Posterior cingulate gyrus (tissue), 11 donors: ENCODE data around the gene RPL21.
"Not testable (repeated sequence)": the region's sequence is repeated elsewhere in the genome, so short reads cannot be mapped to it uniquely, and the experiment has no call there.

ENCODE experiments used
- DNase-seq, 10 donors: peaks; one replicate each; pipeline versions ENCODE4 v3.0.0 to v3.0.0-alpha.2; 2020 to 2021; ENCODE audit warnings: mixed read lengths in 3 of 10
- intact Hi-C: fragments of 100-400 bp; cut with DNase I; formaldehyde crosslinking; loops from one replicate; pipeline ENCODE4 v1.15.1; 2023

RPL21 gene

DNA sequence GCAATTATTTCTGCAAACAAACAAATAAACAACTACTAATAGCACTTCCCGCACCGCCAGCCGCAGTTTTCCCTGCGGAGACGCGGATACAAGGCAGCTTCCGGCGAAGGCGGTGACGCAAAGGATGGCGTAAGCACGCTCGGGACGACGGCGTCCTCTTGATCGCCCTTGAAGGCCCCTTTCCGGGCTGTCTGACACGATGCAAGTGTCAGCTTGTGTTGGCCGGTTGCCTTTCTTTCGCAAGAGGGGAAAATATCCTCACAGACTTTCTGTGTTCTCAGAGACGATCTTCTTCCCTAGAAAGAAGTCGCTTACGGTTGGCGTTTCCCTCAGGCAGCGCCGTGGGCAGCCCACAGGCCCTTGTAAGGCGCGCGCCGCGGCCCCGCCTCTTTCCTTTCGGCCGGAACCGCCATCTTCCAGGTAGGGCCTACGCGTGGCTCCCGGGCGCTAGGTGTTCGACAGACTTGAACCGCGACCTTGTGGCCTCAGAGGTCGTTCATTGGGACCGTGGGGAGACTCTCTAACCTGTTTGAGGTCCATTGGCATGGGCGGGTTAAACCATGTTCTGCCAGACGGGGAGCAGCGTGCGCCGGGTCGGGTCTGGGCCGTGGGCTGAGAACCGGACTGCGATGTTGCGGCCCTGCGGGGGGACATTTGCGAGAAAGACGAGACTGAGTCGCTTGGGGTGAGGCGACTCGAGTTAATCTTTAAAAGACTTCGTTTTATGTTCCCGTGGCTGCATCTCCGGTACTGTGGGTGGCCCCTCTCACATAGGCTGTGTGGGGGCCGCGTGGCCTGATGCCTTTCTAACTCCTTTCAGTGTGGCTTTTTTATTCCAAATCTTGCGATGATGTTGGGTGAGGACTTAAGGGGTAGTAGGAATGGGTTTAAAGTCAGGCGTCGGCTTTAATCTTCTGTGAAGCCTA lies at the start of gene RPL21:
Gene RPL21 (plus strand): TSS at position 393 of the 926 bp plus-strand sequence. CDS start 2,219 bp downstream, outside the sequence.
- peak; percentile 88 to 99 (median 96) for DNase-seq
- intact Hi-C loops, result loop anchor here (2.0 to 5.0 kb wide), 2 partner anchors 19 to 79 kb away; partner anchors contain the start of genes RASL11A and USP12

DNA sequence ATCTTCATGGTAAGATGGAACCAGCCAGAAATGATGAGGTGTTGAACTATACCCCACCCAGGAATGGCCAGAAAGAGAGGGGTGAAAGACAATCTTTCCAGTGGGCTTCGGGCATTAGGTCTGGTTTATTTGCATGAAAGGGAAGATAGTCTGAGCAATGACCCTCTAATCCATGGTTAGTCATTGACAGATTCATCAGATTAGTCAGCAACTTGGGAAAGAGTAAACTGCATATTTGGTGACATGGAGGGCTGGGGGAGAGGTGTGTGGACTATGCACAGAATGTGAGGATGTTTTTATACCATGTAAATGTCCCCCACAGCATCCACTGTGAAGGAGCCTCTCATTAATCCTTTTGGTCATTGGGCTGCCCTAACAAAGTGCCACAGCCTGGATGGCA lies 49.7 kb upstream of the RPL21 start:
- no peak for DNase-seq
- intact Hi-C loops, result no loop called here

DNA sequence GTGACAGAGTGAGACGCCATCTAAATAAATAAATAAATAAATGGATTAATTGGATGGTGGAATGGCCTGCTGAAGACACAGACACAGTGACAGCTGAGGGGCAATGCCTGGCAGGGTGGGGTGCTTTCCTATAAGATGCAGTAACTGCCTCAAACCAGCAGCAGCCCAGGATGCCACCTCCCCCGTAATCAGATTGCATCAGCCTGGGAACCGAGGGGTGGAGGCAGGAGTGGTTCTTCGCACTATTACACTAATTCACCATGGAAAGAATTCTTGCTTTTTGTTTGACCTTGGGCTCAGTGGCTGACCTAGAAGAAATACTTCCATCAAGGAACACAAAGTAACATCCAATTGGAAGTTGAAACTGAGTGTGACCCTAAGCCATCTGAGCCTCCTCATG lies 48.2 kb upstream of the RPL21 start:
- intact Hi-C loops, result no loop called here
- no peak for DNase-seq

DNA sequence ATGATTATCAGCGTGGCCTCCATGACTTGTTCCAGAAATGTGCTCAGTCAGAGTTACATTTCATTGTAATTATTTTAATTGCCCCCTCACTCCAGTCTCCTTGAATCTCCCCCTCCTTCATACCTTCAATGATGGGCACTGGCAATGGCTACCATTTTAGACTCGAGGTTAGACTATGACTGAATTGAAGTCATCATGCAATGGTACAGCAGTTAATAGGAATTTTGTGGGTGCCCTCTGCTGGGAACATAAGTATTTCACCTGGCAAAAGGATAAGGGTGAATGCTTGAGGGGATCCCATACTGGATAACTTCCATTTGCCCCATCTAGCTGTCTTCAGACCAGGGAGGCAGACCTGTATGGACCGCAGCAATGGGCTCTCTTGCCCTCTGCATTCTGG lies 47.5 kb upstream of the RPL21 start:
- intact Hi-C loops, result no loop called here
- DNase-seq, result no peak

DNA sequence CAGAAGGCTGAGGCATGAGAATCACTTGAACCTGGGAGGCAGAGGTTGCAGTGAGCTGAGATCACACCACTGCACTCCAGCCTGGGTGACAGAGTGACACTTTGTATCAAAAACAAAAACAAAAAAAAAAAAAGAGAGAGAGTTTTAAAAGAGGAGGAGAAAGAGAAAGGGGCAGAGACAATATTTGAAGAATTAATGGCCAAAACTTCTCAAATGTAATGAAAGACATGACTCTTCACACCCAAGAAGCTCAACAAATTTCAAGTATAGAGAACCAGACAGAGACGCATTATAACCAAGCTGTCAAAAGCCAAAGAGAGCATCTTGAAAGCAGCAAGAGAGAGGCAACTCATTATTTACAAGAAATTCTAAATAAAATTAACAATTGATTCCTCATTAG lies 42.8 kb upstream of the RPL21 start:
- intact Hi-C loops, result no loop called here
- no peak for DNase-seq

DNA sequence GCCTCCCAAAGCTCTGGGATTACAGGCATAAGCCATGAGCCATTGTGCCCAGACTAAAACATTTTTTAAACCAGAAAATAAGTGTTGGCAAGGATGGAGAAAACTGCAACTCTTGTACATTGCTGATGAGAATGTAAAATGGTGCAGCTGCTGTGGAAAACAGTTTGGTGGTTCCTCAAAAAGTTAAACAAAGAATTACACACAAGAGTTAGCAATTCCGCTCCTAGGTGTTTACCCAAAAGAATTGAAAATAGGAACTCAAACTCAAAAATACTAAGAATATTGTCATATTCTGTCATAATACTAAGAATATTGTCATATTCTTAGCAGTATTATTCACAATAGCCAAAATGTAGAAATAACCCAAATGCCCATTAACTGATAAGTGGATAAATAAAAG lies 40.1 kb upstream of the RPL21 start:
- no peak for DNase-seq
- intact Hi-C loops, result no loop called here

DNA sequence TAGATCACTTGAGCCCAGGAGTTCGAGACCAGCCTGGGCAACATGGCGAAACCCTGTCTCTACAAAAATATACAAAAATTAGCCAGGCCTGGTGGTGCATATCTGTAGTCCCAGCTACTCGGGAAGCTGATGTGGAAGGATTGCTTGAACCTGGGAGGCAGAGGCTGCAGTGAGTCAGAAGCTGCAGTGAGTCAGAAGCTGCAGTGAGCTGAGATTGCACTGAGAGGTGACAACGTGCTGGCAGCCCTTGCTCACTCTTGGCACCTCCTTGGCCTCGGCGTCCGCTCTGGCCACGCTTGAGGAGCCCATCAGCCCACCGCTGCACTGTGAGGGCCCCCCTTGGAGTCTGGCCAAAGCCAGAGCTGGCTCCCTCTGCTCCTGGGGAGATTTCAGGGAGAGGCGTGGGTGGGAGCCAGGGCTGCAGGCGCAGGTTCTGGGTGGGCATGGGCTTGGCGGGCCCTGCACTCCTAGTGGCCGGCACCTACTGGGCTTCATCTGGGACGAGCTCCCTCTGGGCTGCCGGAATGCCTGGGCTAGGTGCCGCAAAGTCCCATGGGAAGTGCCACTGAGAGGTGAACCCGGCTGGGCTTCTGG lies 39.5 kb upstream of the RPL21 start:
- DNase-seq, result peak in 1 of 10 donors; percentile 82

DNA sequence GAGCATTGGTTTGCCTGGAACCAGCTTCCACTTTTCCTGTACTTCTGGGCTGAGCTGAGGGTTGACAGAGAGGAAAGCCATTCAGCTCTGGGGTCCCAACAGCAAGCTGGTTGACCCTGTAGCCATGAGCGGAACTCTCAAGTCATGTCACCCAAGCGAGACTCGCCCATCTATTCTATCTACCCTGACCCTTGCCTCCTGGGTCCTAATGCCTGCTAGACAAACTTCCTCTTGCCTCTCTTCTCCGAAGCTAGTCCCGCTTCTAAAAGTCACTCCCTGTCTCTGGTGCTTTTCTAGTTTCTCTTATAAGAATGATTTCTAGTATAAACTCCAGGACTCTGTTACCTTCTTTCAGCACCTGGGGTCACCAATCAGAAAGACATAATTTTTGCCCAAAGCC lies 38.0 kb upstream of the RPL21 start:
- intact Hi-C loops, result not testable (repeated sequence)

More for the DNA sequence above, 39.5 kb upstream of the RPL21 start:
- intact Hi-C loops, result no loop called here

DNA sequence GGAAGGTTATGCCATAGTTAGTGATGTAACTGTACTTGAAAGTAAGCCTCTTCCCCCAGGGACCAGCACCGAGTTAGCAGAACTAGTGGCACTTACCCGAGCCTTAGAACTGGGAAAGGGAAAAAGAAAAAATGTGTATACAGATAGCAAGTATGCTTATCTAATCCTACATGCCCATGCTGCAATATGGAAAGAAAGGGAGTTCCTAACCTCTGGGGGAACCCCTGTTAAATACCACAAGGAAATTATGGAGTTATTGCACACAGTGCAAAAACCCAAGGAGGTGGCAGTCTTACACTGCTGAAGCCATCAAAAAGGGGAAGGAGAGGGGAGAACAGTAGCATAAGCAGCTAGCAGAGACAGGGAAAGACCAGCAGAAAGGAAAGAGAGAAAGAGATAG lies 33.6 kb upstream of the RPL21 start:
- DNase-seq, intact Hi-C loops: not testable (repeated sequence)

More for the DNA sequence above, 38.0 kb upstream of the RPL21 start:
- DNase-seq, result not testable (repeated sequence)

DNA sequence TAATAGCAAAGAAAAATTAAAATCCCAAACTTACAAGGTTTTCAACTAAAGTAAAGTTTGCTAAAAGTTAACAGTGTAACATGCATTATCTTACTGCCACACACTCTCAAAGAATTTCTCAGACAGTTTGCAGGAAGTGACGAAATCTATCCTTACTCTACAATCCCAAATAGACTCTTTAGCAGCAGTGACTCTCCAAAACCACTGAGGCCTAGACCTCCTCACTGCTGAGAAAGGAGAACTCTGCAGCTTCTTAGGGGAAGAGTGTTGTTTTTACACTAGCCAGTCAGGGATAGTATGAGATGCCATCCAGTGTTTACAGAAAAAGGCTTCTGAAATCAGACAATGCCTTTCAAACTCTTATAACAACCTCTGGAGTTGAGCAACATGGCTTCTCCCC lies 32.5 kb upstream of the RPL21 start:
- DNase-seq, intact Hi-C loops: not testable (repeated sequence)

DNA sequence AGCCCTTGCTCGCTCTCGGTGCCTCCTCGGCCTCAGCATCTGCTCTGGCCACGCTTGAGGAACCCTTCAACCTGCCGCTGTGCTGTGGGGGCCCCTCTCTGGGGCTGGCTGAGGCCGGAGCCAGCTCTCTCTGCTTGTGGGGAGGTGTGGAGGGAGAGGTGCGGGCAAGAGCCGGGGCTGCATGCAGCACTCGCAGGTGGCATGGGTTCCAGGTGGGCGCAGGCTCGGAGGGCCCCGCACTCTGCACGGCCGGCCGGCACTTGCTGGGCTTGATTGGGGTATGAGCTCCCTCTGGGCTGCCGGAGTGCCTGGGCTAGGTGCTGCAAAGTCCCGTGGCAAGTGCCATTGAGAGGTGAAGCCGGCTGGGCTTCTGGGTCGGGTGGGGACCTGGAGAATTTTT lies 31.7 kb upstream of the RPL21 start:
- DNase-seq, result no peak
- intact Hi-C loops, result no loop called here

DNA sequence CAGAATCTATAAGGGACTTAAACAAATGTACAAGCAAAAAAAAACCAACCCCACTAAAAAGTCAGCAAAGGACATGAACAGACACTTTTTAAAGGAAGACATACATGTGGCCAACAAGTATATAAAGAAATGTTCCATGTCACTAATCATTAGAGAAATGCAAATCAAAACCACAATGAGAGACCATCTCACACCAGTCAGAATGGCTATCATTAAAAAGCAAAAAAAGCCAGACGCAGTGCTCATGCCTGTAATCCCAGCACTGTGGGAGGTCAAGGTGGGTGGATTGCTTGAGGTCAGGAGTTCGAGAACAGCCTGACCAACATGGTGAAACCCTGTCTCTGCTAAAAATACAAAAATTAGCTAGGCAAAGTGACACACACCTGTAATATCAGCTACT lies 29.3 kb upstream of the RPL21 start:
- DNase-seq, intact Hi-C loops: not testable (repeated sequence)

DNA sequence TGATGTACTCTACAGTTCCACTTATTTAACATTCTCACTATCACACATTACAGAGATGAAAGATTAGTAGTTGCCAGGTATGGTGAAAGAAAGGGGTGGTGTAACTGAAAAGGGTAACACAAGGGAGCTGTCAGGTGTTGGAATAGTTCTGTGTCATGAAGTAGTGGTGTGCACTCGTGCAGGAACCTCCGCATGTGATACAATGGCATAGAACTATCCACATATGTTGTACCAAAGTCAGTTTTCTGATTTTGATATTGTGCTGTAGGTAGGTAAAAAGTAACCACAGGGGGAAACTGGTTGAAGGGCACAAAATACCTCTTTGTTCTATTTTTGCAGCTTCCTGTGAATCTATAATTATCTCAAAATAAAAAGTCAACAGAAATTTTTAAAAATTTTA lies 24.4 kb upstream of the RPL21 start:
- DNase-seq, result no peak
- intact Hi-C loops, result no loop called here

DNA sequence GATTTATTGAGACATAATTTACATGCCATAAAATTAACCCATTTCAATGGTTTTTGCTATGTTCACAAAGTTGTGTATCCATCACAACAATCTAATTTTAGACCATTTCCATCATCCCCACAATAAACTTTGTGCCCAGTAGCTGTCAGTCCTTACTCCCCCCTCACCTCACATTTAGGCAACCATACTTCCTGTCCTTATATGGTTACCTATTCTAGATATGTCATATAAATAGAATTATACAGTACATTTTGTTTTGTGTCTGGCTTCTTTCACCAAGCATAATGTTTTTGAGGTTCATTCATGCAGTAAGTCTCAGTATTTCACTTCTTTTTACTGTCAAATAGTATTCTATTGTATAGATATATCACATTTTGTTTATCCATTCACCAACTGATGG lies 23.2 kb upstream of the RPL21 start:
- intact Hi-C loops, result no loop called here
- DNase-seq, result no peak

DNA sequence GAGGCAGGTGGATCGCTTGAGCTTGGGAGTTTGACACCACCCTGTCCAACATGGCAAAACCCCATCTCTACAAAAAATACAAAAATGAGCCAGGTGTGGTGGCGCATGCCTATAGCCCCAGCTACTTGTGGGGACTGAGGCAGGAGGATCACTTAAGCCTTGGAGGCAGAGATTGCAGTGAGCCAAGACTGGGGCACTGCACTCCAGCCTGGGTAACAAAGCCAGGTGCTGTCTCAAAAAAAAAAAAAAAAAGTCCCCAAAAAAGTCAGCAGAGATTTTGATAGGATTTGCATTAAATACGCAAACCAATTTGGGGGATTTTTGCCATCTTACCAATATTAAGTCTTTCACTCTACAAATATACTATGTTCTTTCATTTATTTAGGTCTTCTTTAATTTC lies 21.7 kb upstream of the RPL21 start:
- no peak for DNase-seq
- intact Hi-C loops, result no loop called here

DNA sequence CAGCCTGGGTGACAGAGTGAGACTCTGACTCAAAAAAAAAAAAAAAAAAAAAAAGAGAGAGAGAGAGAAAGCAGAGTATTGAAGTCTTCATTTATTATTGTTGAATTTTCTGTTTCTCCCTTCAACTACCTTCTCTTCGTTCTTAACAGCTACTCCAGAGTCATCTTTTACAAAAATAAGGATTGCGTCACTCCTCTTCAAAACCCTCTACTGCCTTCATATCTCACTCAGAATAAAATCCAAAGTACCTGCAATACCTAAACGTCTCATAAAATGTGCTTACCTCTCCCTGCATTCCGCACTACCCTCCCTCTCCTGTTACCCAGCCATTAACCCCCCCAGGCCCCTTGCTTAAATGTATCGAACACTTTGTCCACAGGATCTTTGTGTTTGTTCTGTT lies 17.4 kb upstream of the RPL21 start:
- no peak for DNase-seq
- intact Hi-C loops, result no loop called here

DNA sequence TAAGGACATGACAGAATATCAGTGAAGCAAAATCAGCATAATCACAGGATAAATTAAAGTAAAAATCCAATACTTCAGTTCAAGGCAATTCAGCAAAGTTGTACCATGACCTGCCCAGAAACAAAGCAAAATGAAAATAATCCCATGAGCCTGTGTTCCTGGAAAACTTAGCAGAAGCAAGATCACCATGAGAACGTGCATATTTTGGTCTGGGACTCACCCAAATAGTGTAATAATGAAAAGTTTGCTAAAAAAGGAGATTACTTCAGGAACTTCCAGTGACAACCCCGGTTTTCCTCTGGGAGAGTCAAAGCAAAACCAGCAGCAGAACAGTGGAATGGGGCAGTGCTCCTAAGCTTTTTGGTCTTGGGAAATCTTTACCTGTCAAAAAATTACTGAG lies 14.9 kb upstream of the RPL21 start:
- intact Hi-C loops, result no loop called here
- DNase-seq, result no peak

DNA sequence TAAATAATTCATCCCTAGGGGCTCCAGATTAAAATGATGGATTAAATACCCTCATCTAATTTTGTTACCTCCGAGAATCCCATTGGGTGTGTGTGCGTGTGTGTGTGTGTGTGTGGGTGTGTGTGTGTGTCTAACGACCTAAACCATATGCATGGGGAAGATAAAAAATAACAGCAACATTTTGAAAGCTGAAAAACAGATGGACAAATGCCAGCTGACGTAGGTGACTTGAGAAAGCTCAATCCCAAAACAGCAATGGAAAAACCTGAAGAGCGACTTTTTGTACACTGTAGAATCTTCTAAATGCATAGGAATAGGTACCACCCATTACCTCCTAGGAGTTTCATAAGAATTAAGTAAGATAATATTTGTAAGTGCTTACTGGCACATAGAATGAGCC lies 8.7 kb upstream of the RPL21 start:
- intact Hi-C loops, result no loop called here
- DNase-seq, result no peak

DNA sequence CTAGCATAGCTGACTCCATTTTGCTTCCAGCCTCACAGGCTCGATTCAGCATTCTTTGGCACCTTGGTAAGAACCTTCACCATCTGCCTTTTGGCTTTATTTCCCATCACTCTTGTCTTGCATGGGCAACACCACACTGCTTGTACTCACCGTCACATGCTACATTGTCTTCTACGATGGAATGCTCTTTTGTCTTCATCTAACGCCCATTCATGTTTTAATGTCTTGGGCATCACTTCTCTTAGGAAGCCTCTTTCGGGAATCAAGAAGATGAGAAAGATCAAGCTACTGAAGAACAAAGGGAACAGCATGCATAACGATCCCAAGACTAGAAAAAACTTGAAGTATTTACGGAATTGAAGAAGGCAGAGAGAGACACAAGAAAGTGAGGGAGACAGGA lies 5.7 kb upstream of the RPL21 start:
- intact Hi-C loops, result no loop called here
- DNase-seq, result no peak

DNA sequence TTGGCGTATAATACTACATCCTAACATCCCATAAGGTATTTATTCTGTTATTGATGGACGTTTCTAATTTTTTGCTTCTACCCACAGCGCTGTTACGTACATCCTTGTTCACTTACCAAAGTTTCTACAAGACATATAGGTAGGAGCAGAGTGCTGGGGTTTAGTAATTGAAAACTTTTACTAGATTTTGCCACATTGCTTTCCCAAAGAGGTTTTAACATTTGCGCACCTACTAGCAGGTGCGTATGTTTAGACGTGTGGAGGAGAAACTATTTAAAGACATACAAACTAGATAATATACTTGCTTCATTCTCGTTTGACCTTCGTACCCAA lies 559 bp upstream of the RPL21 start:
- intact Hi-C loops, result loop anchor here (2.0 to 5.0 kb wide), 2 partner anchors 20 to 78 kb away; partner anchors contain the start of genes RASL11A and USP12
- no peak for DNase-seq

DNA sequence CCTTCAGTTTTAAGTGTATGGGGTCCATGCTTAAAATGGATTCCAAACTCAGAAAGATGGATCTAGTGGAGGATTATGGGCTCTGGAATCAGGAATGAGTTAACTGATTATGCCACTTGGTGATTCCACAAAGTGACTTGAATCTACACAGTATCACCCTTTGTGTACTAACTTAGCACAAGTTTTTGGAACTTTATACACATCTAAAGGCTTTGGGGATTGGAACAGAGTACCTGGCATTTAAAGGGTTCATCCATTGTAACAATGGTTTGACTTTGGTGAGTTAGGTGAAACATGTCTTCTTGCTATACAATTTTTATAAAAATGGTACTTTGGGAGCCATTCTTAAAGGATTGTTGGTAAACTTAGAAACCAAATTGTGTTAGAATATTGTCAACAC lies 1.1 kb downstream of the RPL21 start:
- intact Hi-C loops, result loop anchor here (5.0 kb wide), 1 partner anchor 80 kb away; the partner anchor contains the start of gene USP12
- DNase-seq, result no peak

DNA sequence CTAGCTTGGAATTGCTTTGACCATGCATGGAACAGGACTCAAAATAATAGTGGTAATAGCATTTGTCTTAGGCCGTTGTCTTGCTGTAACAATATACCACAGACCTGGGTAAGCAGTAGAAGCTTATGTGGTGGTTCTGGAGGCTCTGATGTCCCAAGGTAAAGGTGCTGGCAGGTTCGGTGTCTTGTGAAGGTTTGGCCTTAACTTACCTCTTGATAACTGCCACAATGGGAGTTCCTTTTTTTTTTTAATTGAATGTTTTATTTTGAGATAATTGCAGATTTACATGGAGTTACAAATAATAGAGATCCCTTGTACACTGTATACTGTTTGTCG lies 5.8 kb downstream of the RPL21 start:
- intact Hi-C loops, result no loop called here
- DNase-seq, result no peak
